NCI-H1417 treated with DMSO at 0.1 percent for 48 hours (cell line): ENCODE measurements around the gene RIMS1.
"Not testable (repeated sequence)": the region's sequence is repeated elsewhere in the genome, so short reads cannot be mapped to it uniquely, and the experiment has no call there.

ENCODE experiments used
- DNase-seq: peaks from one replicate; lab custom pipeline; 2025; lab: John Stamatoyannopoulos, UW

The RIMS1 gene

GRCh38 chr6:71977884-71978283, 91.5 kb downstream of the RIMS1 start:
- DNase-seq, result no peak

DNA sequence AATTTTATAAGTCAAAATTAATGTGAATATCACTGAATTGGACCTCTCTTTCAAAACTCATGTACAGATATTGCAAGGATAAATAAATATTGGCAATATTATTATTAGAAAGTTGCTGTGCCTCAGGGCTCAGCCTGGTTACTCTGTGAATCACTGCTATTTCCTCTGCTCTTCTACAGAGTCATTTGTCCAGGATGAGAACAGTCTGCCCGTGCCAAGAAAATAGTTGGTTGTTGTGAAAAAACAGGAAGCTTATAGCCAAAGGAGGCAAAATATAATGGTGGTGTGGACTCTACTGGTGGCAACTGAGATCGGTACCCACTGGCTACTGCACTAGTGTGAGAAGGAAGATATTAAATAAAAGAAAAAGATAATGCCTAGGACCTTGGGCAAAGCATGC, 93.6 kb downstream of the RIMS1 start:
- DNase-seq, result no peak

DNA sequence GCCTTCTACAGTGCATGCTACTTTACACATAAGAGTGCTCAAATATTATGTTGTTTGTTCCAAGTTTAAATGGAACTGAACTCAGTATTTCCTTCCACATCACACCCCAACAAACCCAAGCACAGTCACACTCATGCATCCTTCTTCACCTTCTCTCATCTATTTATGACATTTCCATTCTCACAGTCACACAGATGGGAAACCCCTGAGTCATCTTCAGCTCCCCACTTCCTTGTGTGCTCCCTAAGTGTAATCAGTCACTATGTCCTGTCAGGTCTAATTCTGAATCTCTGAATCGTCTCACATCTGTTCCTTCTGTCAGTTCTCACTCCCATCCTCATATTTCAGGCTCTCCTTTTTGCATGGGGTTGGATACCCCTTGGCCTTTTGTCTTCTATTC, 96.0 kb downstream of the RIMS1 start:
- DNase-seq, result no peak

DNA sequence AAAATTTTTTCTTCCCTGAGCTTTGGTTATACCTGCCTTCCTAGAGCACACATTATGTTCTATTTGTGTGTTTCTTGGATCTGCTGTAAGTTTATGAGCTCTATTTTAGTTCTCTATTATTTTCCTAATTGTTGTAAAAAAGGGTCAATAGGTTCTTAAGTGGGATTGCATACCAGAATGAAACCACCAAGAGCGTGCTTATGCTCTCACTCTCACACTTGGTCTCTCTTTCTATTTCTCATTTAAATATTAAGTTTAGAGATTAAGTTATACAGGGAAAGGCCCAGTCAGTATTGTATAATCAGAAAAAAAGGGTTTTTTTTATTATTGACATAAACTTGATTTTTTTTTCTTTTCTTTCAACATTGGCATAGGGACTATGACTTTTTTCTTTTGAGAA, 96.8 kb downstream of the RIMS1 start:
- DNase-seq, result no peak

DNA sequence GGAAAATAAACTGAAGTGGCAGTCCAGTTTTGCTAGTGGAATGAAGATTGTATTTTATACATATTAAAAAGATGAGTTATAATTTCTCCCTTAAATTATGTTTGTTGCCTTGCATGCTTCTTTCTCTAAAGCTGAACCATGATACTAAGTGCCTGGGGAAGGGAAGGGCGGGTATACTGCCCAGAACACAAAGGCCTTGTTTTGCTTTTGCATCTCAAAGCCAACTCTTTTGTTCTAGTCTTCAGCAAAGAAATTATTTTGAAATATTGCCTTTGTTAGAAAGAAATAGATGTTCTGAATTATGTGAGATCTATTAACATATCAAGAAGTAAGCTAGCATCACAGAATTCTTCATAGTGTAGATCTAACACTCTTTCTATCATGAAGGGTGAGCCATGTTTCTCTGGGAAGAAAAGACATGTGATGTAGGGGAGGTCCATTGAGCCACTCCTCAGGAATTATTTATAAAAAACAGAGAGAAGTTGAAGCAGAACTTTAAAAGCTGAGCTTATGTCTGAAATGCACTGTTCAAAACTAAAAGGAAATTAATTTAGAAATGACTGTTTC, 108.4 kb downstream of the RIMS1 start:
- DNase-seq, result no peak

DNA sequence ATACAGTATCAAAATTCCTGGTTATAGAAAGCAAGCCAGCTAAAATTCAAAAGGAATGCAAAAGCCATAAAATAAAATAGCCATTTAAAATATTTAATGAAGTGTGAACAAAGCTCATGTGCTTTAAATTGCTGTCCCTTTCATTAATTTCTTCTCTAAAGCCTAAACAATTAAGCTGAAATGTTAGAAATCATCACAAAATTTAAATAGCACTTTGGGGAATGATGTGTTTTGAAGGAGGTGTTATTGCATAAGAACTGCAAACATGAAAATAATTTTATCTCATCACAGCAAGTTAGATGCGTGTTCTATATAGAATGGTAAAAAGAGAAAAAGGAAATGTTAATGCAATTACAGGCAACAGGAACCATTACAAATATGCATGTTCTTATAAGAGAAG, 111.0 kb downstream of the RIMS1 start:
- no peak for DNase-seq

DNA sequence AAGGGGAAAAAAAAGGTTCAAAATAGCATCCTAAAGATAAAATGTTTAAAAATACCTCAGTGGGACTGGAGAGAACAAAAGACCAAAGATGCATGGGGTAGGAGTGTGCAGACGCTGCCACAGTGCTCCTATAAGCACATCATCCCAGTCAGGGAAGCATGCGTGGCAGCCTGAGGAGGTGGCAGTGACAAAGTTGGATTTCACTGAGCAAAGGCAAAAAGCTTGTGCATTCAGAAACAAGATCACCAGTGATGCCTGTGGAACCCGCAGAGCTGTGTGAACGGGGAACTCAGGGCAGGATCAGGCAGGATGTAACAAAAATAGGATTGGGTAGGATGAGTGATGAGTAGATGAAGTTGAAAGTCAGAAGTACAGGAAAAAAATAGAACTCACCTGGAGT, 116.1 kb downstream of the RIMS1 start:
- DNase-seq, result no peak

GRCh38 chr6:72006591-72006990, 120.2 kb downstream of the RIMS1 start:
- DNase-seq, result not testable (repeated sequence)

DNA sequence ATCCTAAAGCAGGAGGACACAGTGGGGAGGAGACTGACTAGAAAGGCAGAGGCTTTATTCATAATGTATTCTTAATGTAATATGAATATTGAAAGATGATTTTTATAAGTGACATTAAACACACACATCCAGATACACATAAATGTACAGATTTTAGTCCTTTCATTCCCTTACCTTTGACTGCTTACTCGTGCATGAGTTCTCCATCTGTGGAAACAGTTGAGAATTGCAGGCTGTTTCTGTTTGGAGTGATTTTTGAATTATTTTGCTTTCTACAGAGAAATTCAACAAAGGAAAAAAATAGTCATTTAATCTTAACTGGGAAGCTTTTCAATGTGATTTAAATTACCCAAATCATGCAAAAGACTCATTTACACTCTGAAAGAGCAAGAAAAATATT, 136.5 kb downstream of the RIMS1 start:
- DNase-seq, result no peak

DNA sequence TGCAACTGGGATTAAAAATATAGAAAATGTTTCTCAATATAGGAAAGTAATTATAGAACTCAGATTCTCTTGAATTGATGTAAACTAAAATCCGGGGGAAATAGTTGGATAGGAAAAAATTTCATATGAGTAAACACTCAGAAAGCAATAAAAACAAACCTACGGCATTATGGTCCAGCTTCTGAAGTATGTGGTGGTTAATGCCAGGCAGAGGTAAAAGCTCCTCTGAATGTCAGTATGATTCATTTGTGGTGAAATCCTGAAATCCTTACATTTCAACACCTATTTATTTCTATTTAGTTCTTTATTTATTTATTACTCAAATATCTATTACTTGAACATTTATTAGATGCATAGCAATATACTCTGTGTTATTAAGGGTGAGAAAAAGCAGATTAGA, 145.1 kb downstream of the RIMS1 start:
- no peak for DNase-seq

GRCh38 chr6:72032086-72032485, 145.7 kb downstream of the RIMS1 start:
- no peak for DNase-seq

- no peak for DNase-seq
Measured at GRCh38 chr6:72035486-72035885, 149.1 kb downstream of the RIMS1 start.

GRCh38 chr6:72035966-72036365, 149.6 kb downstream of the RIMS1 start:
- no peak for DNase-seq

- DNase-seq, result no peak
Measured at GRCh38 chr6:72037006-72037405, 150.7 kb downstream of the RIMS1 start.

- no peak for DNase-seq
Measured at GRCh38 chr6:72040111-72040510, 153.8 kb downstream of the RIMS1 start.

DNA sequence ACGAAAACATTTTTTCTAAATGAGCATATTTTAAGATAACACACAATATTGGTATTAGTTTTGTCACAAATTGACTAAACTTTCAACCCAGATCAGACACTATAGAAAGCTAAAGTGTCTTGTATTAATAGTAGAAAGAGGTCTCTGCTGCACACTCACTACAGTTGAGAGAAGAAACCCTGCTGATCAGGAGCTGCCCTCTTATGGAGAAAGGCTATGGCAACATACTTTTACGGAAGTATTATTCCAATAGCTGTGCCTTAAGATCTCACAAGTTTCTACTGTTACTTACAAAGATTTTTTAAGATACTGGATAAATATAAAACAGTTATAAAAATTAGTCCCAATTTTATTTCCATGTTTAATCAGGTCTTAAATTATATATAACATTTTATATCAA, 155.7 kb downstream of the RIMS1 start:
- DNase-seq, result no peak

DNA sequence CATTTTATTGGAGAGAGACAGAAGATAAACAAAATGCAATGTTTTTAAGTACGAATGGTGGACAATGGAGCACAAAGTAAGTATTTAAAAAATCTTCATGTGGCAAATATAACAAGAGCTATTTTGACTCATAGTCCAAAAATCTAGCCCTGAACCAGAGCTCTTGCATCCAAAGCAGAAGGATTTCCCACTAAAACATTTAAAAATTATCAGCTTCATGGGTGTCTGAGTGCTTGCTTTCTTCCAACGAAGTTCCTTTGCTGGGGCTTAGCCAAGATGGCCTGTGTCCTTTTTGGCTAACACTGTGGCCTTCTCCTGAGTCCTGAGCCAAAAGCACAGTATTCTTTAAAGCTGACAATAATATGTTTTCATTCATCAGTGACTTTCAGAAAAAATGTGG, 161.7 kb downstream of the RIMS1 start:
- DNase-seq, result no peak

DNA sequence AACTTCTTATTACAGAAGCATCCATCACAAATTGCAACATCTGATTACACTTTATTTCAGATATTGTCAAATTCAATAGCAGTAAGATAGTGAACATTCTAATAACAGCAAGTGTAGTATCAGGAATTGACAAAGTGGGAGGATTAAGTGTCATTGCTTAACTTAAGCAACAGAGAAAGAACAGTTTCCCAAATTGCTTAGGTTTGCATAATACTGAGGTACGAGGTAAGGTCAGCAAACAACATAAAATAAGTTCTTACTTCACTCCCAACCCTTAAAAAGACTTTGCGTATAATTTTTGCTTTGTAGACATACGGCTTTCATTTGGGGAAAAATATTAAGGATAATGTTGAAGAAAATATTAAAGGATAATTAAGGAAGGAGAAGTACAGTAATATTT, 163.0 kb downstream of the RIMS1 start:
- no peak for DNase-seq

- DNase-seq, result no peak
Measured at GRCh38 chr6:72061286-72061685, 174.9 kb downstream of the RIMS1 start.

DNA sequence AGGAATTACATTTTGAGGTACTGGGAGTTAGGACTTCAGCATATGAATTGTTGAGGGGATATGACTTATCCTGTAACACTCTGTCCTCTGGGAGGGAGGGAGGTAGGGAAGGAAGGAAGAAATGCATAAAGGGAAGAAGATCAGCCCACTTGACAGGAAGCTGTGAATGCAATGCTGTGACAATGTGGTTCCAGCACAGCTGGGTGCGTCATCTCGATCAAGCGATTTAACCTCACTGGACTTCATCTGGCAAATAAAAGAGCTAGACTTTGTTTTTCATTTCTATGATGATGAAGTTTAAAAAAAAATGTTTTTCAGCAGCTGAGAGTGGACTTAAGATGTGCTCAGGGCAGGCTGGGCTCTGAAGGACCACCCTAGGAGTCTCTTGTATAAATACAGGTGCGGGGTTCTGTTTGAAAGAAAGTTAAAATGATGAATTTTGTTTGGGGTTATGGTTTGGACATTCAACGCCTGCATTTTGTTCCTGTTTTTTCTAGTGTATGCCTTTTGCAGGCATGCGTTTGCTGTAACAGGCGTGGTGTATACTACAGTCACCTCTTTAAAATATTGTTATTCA, 178.1 kb downstream of the RIMS1 start:
- no peak for DNase-seq

DNA sequence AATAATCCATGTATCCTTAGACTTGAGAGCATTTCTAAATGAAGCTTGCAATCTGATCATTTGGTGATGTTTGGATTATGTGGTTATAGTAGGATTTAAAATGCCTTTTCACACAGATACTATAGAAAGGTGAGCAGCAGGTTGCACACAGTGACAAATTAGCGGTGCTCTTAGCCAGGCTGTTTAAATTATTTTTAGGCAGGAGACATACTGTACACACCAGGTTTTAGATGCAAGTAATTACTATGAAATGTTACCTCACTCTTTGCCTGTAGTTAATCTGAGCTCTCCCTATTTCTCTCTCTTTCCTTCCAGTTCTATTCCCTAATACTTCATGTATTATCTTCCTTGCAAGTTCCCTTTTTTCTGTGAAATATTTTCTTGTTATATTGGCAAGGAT, 191.7 kb downstream of the RIMS1 start:
- DNase-seq, result no peak

- no peak for DNase-seq
Measured at GRCh38 chr6:72080260-72080941, 194.1 kb downstream of the RIMS1 start.

DNA sequence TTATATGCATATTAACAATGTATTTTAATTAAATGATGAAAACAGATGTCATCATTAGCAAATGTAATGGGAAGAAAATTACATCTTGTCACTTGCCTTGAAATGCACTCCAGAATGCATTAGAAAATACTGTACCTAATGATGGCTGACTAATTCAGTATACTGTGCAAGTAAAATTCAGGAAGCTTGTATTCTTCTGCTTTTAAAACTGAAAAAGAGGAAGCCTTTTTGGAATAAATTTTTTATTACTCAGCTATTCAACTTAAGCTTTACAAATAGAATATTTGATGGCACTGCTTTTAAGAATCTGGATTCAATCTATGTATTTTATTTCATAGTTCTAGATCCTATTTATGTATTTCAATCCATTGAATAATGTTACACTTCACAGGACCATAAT, 195.5 kb downstream of the RIMS1 start:
- no peak for DNase-seq

DNA sequence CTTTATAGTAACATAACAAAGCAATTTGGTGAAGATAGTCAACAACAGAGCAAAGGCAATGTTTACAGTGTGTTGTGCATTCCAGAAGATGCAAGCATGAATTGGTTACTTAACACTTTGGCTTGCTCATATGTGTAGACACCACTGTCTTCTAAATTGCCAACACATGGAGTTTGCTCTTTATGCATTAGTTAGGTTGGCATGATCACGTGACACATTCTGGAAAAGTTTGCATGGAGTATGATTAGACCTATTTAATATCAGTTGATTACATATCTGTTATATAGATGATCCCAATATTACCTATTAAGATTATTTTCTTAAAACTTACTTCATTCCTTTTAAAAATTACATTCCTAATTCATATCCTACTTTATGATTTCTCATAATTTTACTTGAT, 197.6 kb downstream of the RIMS1 start:
- DNase-seq, result no peak
